HCT116 (cell line): ENCODE results near the gene PPFIA2. TPM values are rescaled to one million over a fixed set of nuclear protein-coding genes. Genes with fewer than 3 reads are reported as not detected.

Source experiments
- ATAC-seq: fragments of 200-7000 bp; cut with Tn5 transposase; 2 replicates; pipeline ENCODE4 v1.9.1; 2020; ENCODE audit warnings: mild to moderate bottlenecking, moderate library complexity
- BruUV-seq: library from RNA; stranded (reverse); fragments of 400-500 nt; replicated peaks from 2 replicates; lab custom pipeline; 2021; lab: Mats Ljungman, UMichigan
- CTCF ChIA-PET: fragments of 300-600 bp; sonication (Branson Sonifier 250); formaldehyde crosslinking; loops from one replicate; lab custom pipeline; 2021; ENCODE audit warnings: antibody characterized with exemption; lab: Charles Lee
- POLR2A ChIA-PET: fragments of 300-600, 350-600 bp; sonication (Branson Sonifier 250); formaldehyde crosslinking; loops from one replicate; lab custom pipeline; 2021; ENCODE audit warnings: antibody characterized with exemption; lab: Charles Lee
- RAD21 ChIA-PET, 2 experiments: fragments of 300-600 bp; sonication (Branson Sonifier 250); formaldehyde crosslinking; loops; one replicate each; lab custom pipeline; 2023; ENCODE audit warnings: low total read pairs in 2 of 2; ENCODE audit not compliant: uncharacterized antibody in 2 of 2, unreplicated experiment in 2 of 2, low non-redundant PET in 1 of 2; lab: Charles Lee
- DNase-seq: peaks from one replicate; pipeline ENCODE4 v3.0.0-alpha.2; 2010; ENCODE audit warnings: low read depth, low spot score
- H2AFZ ChIP-seq: fragments of 200-600 bp; shearing (Covaris generic), sonication (generic); 2 replicates; pipeline ENCODE4 v1.6.1; 2017; ENCODE audit warnings: low read depth, mixed run types, mixed read lengths, antibody characterized with exemption, low read length; ENCODE audit not compliant: poor library complexity, severe bottlenecking
- H3K27ac ChIP-seq: 2 replicates; pipeline ENCODE4 v1.5.1; 2012; ENCODE audit warnings: low read depth, low read length
- H3K27me3 ChIP-seq: fragments of 200-600 bp; sonication (generic); 2 replicates; pipeline ENCODE4 v1.6.1; 2016; ENCODE audit warnings: mixed run types, low read length, mixed read lengths; ENCODE audit not compliant: insufficient read depth
- H3K36me3 ChIP-seq, 2 experiments: fragments of 200-500 bp in 1 of 2; fragments of 200-600 bp in 1 of 2; sonication (Bioruptor generic) in 1 of 2; sonication (generic) in 1 of 2; 2 replicates each; pipeline versions ENCODE4 v1.5.1 to v1.6.1; 2014 to 2016; ENCODE audit warnings: low read length in 2 of 2, inconsistent platforms in 1 of 2, mixed read lengths in 1 of 2, mixed run types in 1 of 2; ENCODE audit not compliant: insufficient read depth in 2 of 2, control insufficient read depth in 1 of 2
- H3K4me1 ChIP-seq, 2 experiments: fragments of 200-600 bp in 1 of 2; sonication (generic) in 1 of 2; 2 replicates each; pipeline versions ENCODE4 v1.5.1 to v1.6.1; 2012 to 2017; ENCODE audit warnings: low read length in 2 of 2, inconsistent platforms in 1 of 2, mild to moderate bottlenecking in 1 of 2, mixed read lengths in 1 of 2, mixed run types in 1 of 2, moderate library complexity in 1 of 2; ENCODE audit not compliant: insufficient read depth in 2 of 2, control insufficient read depth in 1 of 2
- H3K4me2 ChIP-seq: fragments of 200-600 bp; sonication (generic); 2 replicates; pipeline ENCODE4 v1.6.1; 2017; ENCODE audit warnings: mixed run types, low read length, mixed read lengths
- H3K4me3 ChIP-seq, 2 experiments: fragments of 200-600 bp in 1 of 2; sonication (generic) in 1 of 2; replicated peaks in 1 of 2; 2 replicates each; pipeline ENCODE4 v1.5.1; 2011 to 2016; ENCODE audit warnings: low read length in 2 of 2, control low read depth in 1 of 2, low read depth in 1 of 2, mild to moderate bottlenecking in 1 of 2, mixed read lengths in 1 of 2, mixed run types in 1 of 2
- H3K79me2 ChIP-seq: fragments of 200-600 bp; sonication (generic); 2 replicates; pipeline ENCODE4 v1.6.1; 2017; ENCODE audit warnings: mild to moderate bottlenecking, mixed run types, low read length, moderate library complexity, mixed read lengths; ENCODE audit not compliant: insufficient read depth
- H3K9ac ChIP-seq: fragments of 200-600 bp; sonication (generic); 2 replicates; pipeline ENCODE4 v1.6.1; 2016; ENCODE audit warnings: low read length, mixed read lengths
- H3K9me2 ChIP-seq: fragments of 200-600 bp; sonication (generic), shearing (Covaris generic); 2 replicates; pipeline ENCODE4 v1.6.1; 2017; ENCODE audit warnings: mixed run types, mild to moderate bottlenecking, moderate library complexity; ENCODE audit not compliant: insufficient read depth
- H3K9me3 ChIP-seq, 2 experiments: fragments of 200-500 bp in 1 of 2; fragments of 200-600 bp in 1 of 2; sonication (Bioruptor generic) in 1 of 2; sonication (generic) in 1 of 2; 2 replicates each; pipeline ENCODE4 v1.6.1; 2014 to 2017; ENCODE audit warnings: low read length in 2 of 2, mixed read lengths in 2 of 2, inconsistent platforms in 1 of 2, low read depth in 1 of 2, mild to moderate bottlenecking in 1 of 2, mixed run types in 1 of 2, moderate library complexity in 1 of 2; ENCODE audit not compliant: control insufficient read depth in 1 of 2, insufficient read depth in 1 of 2
- H4K20me1 ChIP-seq: fragments of 200-600 bp; sonication (generic), shearing (Covaris generic); 2 replicates; pipeline ENCODE4 v1.6.1; 2017; ENCODE audit warnings: mixed run types, mild to moderate bottlenecking, moderate library complexity; ENCODE audit not compliant: insufficient read depth
- EGR1 ChIP-seq: IDR thresholded peaks from 2 replicates; pipeline ENCODE4 v1.6.1; 2012; ENCODE audit warnings: low read depth
- ELF1 ChIP-seq: IDR thresholded peaks from 2 replicates; pipeline ENCODE4 v1.6.1; 2012; ENCODE audit warnings: low read depth, borderline replicate concordance
- MAX ChIP-seq: IDR thresholded peaks from 2 replicates; pipeline ENCODE4 v1.6.1; 2012
- POLR2AphosphoS5 ChIP-seq: IDR thresholded peaks from 2 replicates; pipeline ENCODE4 v1.6.1; 2011; ENCODE audit warnings: mild to moderate bottlenecking, low read depth, low read length, moderate library complexity
- RAD21 ChIP-seq: IDR thresholded peaks from 2 replicates; pipeline ENCODE4 v1.6.1; 2012; ENCODE audit warnings: low read depth, mild to moderate bottlenecking
- REST ChIP-seq: IDR thresholded peaks from 2 replicates; pipeline ENCODE4 v1.6.1; 2012; ENCODE audit warnings: low read depth
- SP1 ChIP-seq: IDR thresholded peaks from 2 replicates; pipeline ENCODE4 v1.6.1; 2012; ENCODE audit warnings: low read depth
- YY1 ChIP-seq: IDR thresholded peaks from 2 replicates; pipeline ENCODE4 v1.6.1; 2011; ENCODE audit warnings: low read length, low read depth, moderate library complexity, mild to moderate bottlenecking; ENCODE audit not compliant: insufficient replicate concordance; ENCODE audit errors: extremely low read depth
- ZNF274 ChIP-seq: fragments of 200-500 bp; sonication (Bioruptor generic); IDR thresholded peaks from 2 replicates; pipeline ENCODE4 v1.6.1; 2014; ENCODE audit warnings: mild to moderate bottlenecking, low read depth, low read length, inconsistent platforms
- intact Hi-C: fragments of 100-400 bp; cut with micrococcal nuclease; formaldehyde crosslinking; loops from 2 replicates; pipeline ENCODE4 v1.10.0; 2022
- total RNA-seq: library from RNA; stranded (reverse); gene quantifications from one replicate; pipeline ENCODE4 v1.2.1, GENCODE V29; 2021; ENCODE audit not compliant: unreplicated experiment

PPFIA2 gene
- total RNA-seq, 1 experiment from 2014 or later = not detected

- no peak for DNase-seq
- POLR2A ChIA-PET = no interaction called here
- H3K4me2 ChIP-seq = no peak overlapping the region
- no peaks in the 10 kb centered on the region for H3K9me2 ChIP-seq
- no peak for ATAC-seq
- intact Hi-C loops = no loop called here
- no peaks in the 10 kb centered on the region for H3K9me3 ChIP-seq
- H3K79me2 ChIP-seq = no peaks in the 10 kb centered on the region
- H3K4me1 ChIP-seq = peaks cover 2 to 16% of the 10 kb centered on the region in 2 experiments; a peak in 2 of 4 replicates
- H3K27me3 ChIP-seq = peaks cover 7% of the 10 kb centered on the region; the same call in 1 of the 2 replicates
- no peaks in the 10 kb centered on the region for H4K20me1 ChIP-seq
- no TSS peak for BruUV-seq
- H3K36me3 ChIP-seq = no peaks in the 10 kb centered on the region
- TF ChIP-seq REST (peak; percentile 15; the same call in 1 of the 2 replicates), RAD21 (no peak)
- H2AFZ ChIP-seq = no peak overlapping the region
- RAD21 ChIA-PET = no interaction called here
- no peak overlapping the region for H3K9ac ChIP-seq
- H3K27ac ChIP-seq = no peak overlapping the region
- CTCF ChIA-PET = no interaction called here
- no peak overlapping the region for H3K4me3 ChIP-seq
Measured at GRCh38 chr12:81300454-81300853, 458.7 kb downstream of the PPFIA2 start.

- BruUV-seq = no TSS peak
- no peak for TF ChIP-seq SP1
- no peak for TF ChIP-seq POLR2AphosphoS5
- TF ChIP-seq EGR1 = no peak
- TF ChIP-seq YY1 = no peak
- TF ChIP-seq ELF1 = no peak
- no peak for TF ChIP-seq ZNF274
- TF ChIP-seq MAX = no peak
- TF ChIP-seq REST = no peak
Measured at GRCh38 chr12:81297601-81298000, 461.5 kb downstream of the PPFIA2 start.

More at GRCh38 chr12:81297601-81298000, 461.5 kb downstream of the PPFIA2 start:
- Histone ChIP-seq H3K9me2 (no peaks in the 10 kb centered on the region), H3K36me3 (no peaks in the 10 kb centered on the region), H3K4me3 (no peak overlapping the region), H2AFZ (peak overlapping the region; percentile 43), H3K9me3 (no peaks in the 10 kb centered on the region), H3K9ac (no peak overlapping the region), H3K4me2 (peak overlapping the region; percentile 33; the same call in 1 of the 2 replicates), H3K79me2 (no peaks in the 10 kb centered on the region), H3K27ac (no peak overlapping the region), H3K27me3 (peaks cover 7% of the 10 kb centered on the region; the same call in 1 of the 2 replicates), H4K20me1 (no peaks in the 10 kb centered on the region), H3K4me1 (peaks cover 2 to 16% of the 10 kb centered on the region in 2 experiments; a peak in 2 of 4 replicates)
- RAD21 ChIA-PET = interaction anchor here in 1 of 2 experiments (0.6 kb wide), 1 partner anchor 533 kb away, joined by 3 read pairs; no protein-coding TSS in a partner anchor
- POLR2A ChIA-PET = no interaction called here
- intact Hi-C loops = no loop called here
- ATAC-seq = no peak
- no peak for DNase-seq
- CTCF ChIA-PET = no interaction called here
